Endodermal cell (in vitro differentiated cells): ENCODE results near the gene CTRB2. TPM values are rescaled to one million over a fixed set of nuclear protein-coding genes. Genes with fewer than 3 reads are reported as not detected.

Source experiments
- DNase-seq: peaks from one replicate; pipeline ENCODE4 v3.0.0-alpha.2; 2017
- H3K27ac ChIP-seq: 2 replicates; pipeline ENCODE4 v1.5.1; 2013; ENCODE audit warnings: mild to moderate bottlenecking, low read depth, low read length, moderate library complexity
- H3K27me3 ChIP-seq: 2 replicates; pipeline ENCODE4 v1.6.1; 2013; ENCODE audit warnings: mild to moderate bottlenecking, low read length, moderate library complexity; ENCODE audit not compliant: insufficient read depth, control insufficient read depth, poor library complexity, severe bottlenecking
- H3K36me3 ChIP-seq: 2 replicates; pipeline ENCODE4 v1.7.0; 2013; ENCODE audit warnings: mild to moderate bottlenecking, low read length, moderate library complexity; ENCODE audit not compliant: control insufficient read depth, insufficient read depth
- H3K4me1 ChIP-seq: one replicate; pipeline ENCODE4 v1.7.0; 2013; ENCODE audit warnings: low read length; ENCODE audit not compliant: control insufficient read depth, insufficient read depth
- H3K4me3 ChIP-seq: 2 replicates; pipeline ENCODE4 v1.5.1; 2013; ENCODE audit warnings: mild to moderate bottlenecking, low read length, moderate library complexity
- H3K9ac ChIP-seq: 2 replicates; pipeline ENCODE4 v1.6.1; 2013; ENCODE audit warnings: mild to moderate bottlenecking, low read length, moderate library complexity; ENCODE audit not compliant: poor library complexity, severe bottlenecking; ENCODE audit errors: extremely low read depth
- H3K9me3 ChIP-seq: 2 replicates; pipeline ENCODE4 v1.6.1; 2013; ENCODE audit warnings: mild to moderate bottlenecking, low read length, moderate library complexity; ENCODE audit not compliant: control insufficient read depth
- H3K27ac Mint-ChIP-seq: 2 replicates; pipeline ENCODE4 v1.8.0; 2020; ENCODE audit warnings: mixed read lengths
- H3K27me3 Mint-ChIP-seq: 2 replicates; pipeline ENCODE4 v1.8.0; 2021; ENCODE audit warnings: mild to moderate bottlenecking, mixed read lengths; ENCODE audit not compliant: insufficient read depth
- H3K36me3 Mint-ChIP-seq: 2 replicates; pipeline ENCODE4 v1.8.0; 2020; ENCODE audit warnings: low read depth, mixed read lengths
- H3K4me1 Mint-ChIP-seq: 2 replicates; pipeline ENCODE4 v1.8.0; 2020; ENCODE audit warnings: mixed read lengths
- H3K4me3 Mint-ChIP-seq: 2 replicates; pipeline ENCODE4 v1.8.0; 2020; ENCODE audit warnings: mild to moderate bottlenecking, moderate library complexity, mixed read lengths
- H3K9me3 Mint-ChIP-seq: 2 replicates; pipeline ENCODE4 v1.8.0; 2020; ENCODE audit warnings: mild to moderate bottlenecking, mixed read lengths
- WGBS, 2 experiments: methylation state at CpG; one replicate each; pipeline versions ENCODE4 v1.1.5 to v1.1.7; 2013; ENCODE audit warnings: missing lambda C conversion rate in 2 of 2, mixed read lengths in 1 of 2; ENCODE audit not compliant: insufficient coverage in 1 of 2, insufficient read length in 1 of 2; 5-methylcytosine and 5-hydroxymethylcytosine counted together
- total RNA-seq, 2 donors: library from RNA; stranded (reverse); fragmentation: NEBNext Ultra II Directional in 1 of 2; extraction: Animal tissue kit (Norgen Biotek cat#: 25700) in 1 of 2; gene quantifications; 2 replicates in 1 of 2; 3 replicates in 1 of 2; pipeline ENCODE4 v1.2.1, GENCODE V29; 2021
- TF ChIP-seq, protein P1 (sequence below): fragments of 200-600 bp; sonication (generic); conservative IDR thresholded peaks from 2 replicates; pipeline ENCODE4 v1.5.0; 2021; ENCODE audit warnings: antibody characterized with exemption, mild to moderate bottlenecking

Gene CTRB2
- total RNA-seq, 2 donors from 2014 or later = not detected

GRCh38 chr16:75193265-75193650, 13.7 kb downstream of the CTRB2 start:
- H3K27me3 Mint-ChIP-seq = peaks cover 30% of the 10 kb centered on the region
- no peaks in the 10 kb centered on the region for H3K36me3 Mint-ChIP-seq
- H3K4me1 Mint-ChIP-seq = peaks cover 17% of the 10 kb centered on the region
- peaks cover 6% of the 10 kb centered on the region for H3K4me1 ChIP-seq
- peaks cover 16% of the 10 kb centered on the region for H3K27me3 ChIP-seq
- no peaks in the 10 kb centered on the region for H3K9me3 ChIP-seq
- no peaks in the 10 kb centered on the region for H3K36me3 ChIP-seq
- WGBS, 2 experiments = 94 to 96% methylated on average over 2 to 4 of the region's 4 CpGs
- DNase-seq = no peak
- no peak overlapping the region for H3K27ac Mint-ChIP-seq
- H3K27ac ChIP-seq = no peak overlapping the region
- H3K9ac ChIP-seq = no peak overlapping the region
- TF ChIP-seq, protein P1, sequence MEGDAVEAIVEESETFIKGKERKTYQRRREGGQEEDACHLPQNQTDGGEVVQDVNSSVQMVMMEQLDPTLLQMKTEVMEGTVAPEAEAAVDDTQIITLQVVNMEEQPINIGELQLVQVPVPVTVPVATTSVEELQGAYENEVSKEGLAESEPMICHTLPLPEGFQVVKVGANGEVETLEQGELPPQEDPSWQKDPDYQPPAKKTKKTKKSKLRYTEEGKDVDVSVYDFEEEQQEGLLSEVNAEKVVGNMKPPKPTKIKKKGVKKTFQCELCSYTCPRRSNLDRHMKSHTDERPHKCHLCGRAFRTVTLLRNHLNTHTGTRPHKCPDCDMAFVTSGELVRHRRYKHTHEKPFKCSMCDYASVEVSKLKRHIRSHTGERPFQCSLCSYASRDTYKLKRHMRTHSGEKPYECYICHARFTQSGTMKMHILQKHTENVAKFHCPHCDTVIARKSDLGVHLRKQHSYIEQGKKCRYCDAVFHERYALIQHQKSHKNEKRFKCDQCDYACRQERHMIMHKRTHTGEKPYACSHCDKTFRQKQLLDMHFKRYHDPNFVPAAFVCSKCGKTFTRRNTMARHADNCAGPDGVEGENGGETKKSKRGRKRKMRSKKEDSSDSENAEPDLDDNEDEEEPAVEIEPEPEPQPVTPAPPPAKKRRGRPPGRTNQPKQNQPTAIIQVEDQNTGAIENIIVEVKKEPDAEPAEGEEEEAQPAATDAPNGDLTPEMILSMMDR = no peak
- no peak overlapping the region for H3K4me3 Mint-ChIP-seq
- H3K4me3 ChIP-seq = no peak overlapping the region
- H3K9me3 Mint-ChIP-seq = no peaks in the 10 kb centered on the region

DNA sequence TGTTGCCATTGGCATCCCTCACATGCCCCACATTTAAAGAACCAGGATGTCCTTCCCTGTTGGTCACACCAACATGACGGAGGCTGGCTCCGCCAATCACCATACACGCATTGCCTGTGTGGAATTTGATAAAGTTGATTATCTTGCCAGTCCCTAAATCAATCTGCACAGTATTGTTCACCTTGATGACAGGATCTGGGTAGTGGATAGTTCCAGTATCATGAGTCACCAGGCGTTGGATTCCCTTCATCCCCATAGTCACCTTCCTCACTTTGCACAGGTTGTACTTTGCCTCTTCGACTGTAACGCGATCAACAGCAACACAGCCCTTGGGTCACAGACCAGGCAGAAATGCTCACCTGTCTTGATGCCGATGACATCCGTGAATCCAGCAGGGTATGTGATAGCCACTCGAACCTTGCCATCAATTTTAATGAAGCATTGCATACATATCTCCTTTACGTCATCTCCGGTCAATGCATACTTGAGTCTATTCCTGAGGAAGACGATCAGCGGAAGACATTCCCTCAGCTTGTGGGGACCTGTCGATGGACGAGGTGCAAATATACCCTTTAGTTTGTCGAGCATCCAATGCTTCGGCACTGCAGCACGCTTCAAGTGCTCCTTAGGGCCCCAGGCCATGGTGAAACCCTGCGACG, 14.2 kb downstream of the CTRB2 start:
- H3K27ac Mint-ChIP-seq = no peak overlapping the region
- TF ChIP-seq, protein P1 = no peak
- H3K9ac ChIP-seq = no peak overlapping the region
- H3K9me3 ChIP-seq = no peaks in the 10 kb centered on the region
- no peaks in the 10 kb centered on the region for H3K36me3 ChIP-seq
- no peaks in the 10 kb centered on the region for H3K36me3 Mint-ChIP-seq
- no peak overlapping the region for H3K4me3 ChIP-seq
- H3K9me3 Mint-ChIP-seq = no peaks in the 10 kb centered on the region
- peaks cover 16% of the 10 kb centered on the region for H3K27me3 ChIP-seq
- no peak overlapping the region for H3K27ac ChIP-seq
- WGBS, 2 experiments = 94 to 99% methylated on average over 21 of the region's 21 CpGs
- H3K4me1 ChIP-seq = peaks cover 6% of the 10 kb centered on the region
- H3K4me3 Mint-ChIP-seq = no peak overlapping the region
- no peak for DNase-seq
- H3K4me1 Mint-ChIP-seq = peaks cover 14% of the 10 kb centered on the region
- H3K27me3 Mint-ChIP-seq = peaks cover 30% of the 10 kb centered on the region

- H3K27me3 ChIP-seq = no peaks in the 10 kb centered on the region
- no peaks in the 10 kb centered on the region for H3K4me1 ChIP-seq
- TF ChIP-seq, protein P1 = no peak
- no peak for DNase-seq
- Mint-ChIP-seq H3K4me3 (no peak overlapping the region), H3K36me3 (no peaks in the 10 kb centered on the region), H3K4me1 (no peaks in the 10 kb centered on the region), H3K9me3 (peaks cover 5% of the 10 kb centered on the region), H3K27me3 (peaks cover 15% of the 10 kb centered on the region), H3K27ac (no peak overlapping the region)
- no peaks in the 10 kb centered on the region for H3K36me3 ChIP-seq
- 85 to 89% methylated on average over 8 of the region's 8 CpGs for WGBS, 2 experiments
- H3K9me3 ChIP-seq = no peaks in the 10 kb centered on the region
- no peak overlapping the region for H3K9ac ChIP-seq
- no peak overlapping the region for H3K4me3 ChIP-seq
- H3K27ac ChIP-seq = no peak overlapping the region
These were observed 17.2 kb downstream of the CTRB2 start for GRCh38 chr16:75189638-75190245.
